HG03280 (cell line): Measurements from ENCODE around the gene CASP8.
"Not testable (repeated sequence)": the region's sequence is repeated elsewhere in the genome, so short reads cannot be mapped to it uniquely, and the experiment has no call there.

ENCODE experiments used
- ATAC-seq: cut with Tn5 transposase; IDR thresholded peaks from one replicate; pipeline ENCODE4 v1.9.1; 2021; ENCODE audit warnings: mild to moderate bottlenecking, moderate library complexity; ENCODE audit not compliant: unreplicated experiment

CASP8 gene

GRCh38 chr2:201266629-201267028 is 6.3 kb downstream of the CASP8 start:
- ATAC-seq, result no peak

- no peak for ATAC-seq
Measured at GRCh38 chr2:201267278-201268030, 7.1 kb downstream of the CASP8 start.

GRCh38 chr2:201269764-201270163 is 9.4 kb downstream of the CASP8 start:
- ATAC-seq, result no peak

GRCh38 chr2:201270293-201271001 is 10.1 kb downstream of the CASP8 start:
- ATAC-seq, result no peak

- ATAC-seq, result no peak
Measured at GRCh38 chr2:201271917-201272316, 11.6 kb downstream of the CASP8 start.

- no peak for ATAC-seq
Measured at GRCh38 chr2:201273330-201273983, 13.1 kb downstream of the CASP8 start.

- no peak for ATAC-seq
Measured at GRCh38 chr2:201275069-201275468, 14.7 kb downstream of the CASP8 start.

GRCh38 chr2:201275990-201276389 is 15.7 kb downstream of the CASP8 start:
- no peak for ATAC-seq

- ATAC-seq, result no peak
Measured at GRCh38 chr2:201276511-201276910, 16.2 kb downstream of the CASP8 start.

- ATAC-seq, result no peak
Measured at GRCh38 chr2:201279079-201279478, 18.7 kb downstream of the CASP8 start.

- no peak for ATAC-seq
Measured at GRCh38 chr2:201280191-201281040, 20.1 kb downstream of the CASP8 start.

GRCh38 chr2:201285499-201285898 is 25.2 kb downstream of the CASP8 start:
- ATAC-seq, result no peak

GRCh38 chr2:201290457-201291148 is 30.3 kb downstream of the CASP8 start:
- not testable (repeated sequence) for ATAC-seq

- ATAC-seq, result no peak
Measured at GRCh38 chr2:201298462-201299052, 38.2 kb downstream of the CASP8 start.

GRCh38 chr2:201299929-201300328 is 39.6 kb downstream of the CASP8 start:
- not testable (repeated sequence) for ATAC-seq

GRCh38 chr2:201307876-201308275 is 47.5 kb downstream of the CASP8 start:
- no peak for ATAC-seq

- no peak for ATAC-seq
Measured at GRCh38 chr2:201308914-201309313, 48.6 kb downstream of the CASP8 start.

GRCh38 chr2:201313362-201313761 is 53.0 kb downstream of the CASP8 start:
- ATAC-seq, result no peak

GRCh38 chr2:201319511-201319910 is 59.2 kb downstream of the CASP8 start:
- ATAC-seq, result no peak

- ATAC-seq, result no peak
Measured at GRCh38 chr2:201320257-201320656, 59.9 kb downstream of the CASP8 start.
